CD4-positive, alpha-beta memory T cell (primary cell): ENCODE results near the gene SPIRE2. TPM values are rescaled to one million over a fixed set of nuclear protein-coding genes. Genes with fewer than 3 reads are reported as not detected.
A peak's percentile ranks its signal among the peaks of the same experiment; 100 is the strongest.

Source experiments
- CTCF ChIA-PET: fragments of 350-600 bp; sonication (Branson Sonifier 250); formaldehyde crosslinking; loops from one replicate; lab custom pipeline; 2021; ENCODE audit warnings: inconsistent platforms; ENCODE audit not compliant: partially characterized antibody; lab: Charles Lee
- POLR2A ChIA-PET: fragments of 350-600 bp; sonication (Branson Sonifier 250); formaldehyde crosslinking; loops from one replicate; lab custom pipeline; 2021; ENCODE audit not compliant: partially characterized antibody; lab: Charles Lee
- DNase-seq, 5 donors: peaks; one replicate each; pipeline versions ENCODE4 v3.0.0 to v3.0.0-alpha.2; 2020 to 2022; ENCODE audit warnings: mixed read lengths in 1 of 5
- H3K27ac ChIP-seq: one replicate; pipeline ENCODE4 v1.7.0; 2013; ENCODE audit warnings: low read depth, low read length
- H3K27me3 ChIP-seq: 2 replicates; pipeline ENCODE4 v1.7.0; 2013; ENCODE audit warnings: mild to moderate bottlenecking, low read length, moderate library complexity; ENCODE audit not compliant: insufficient read depth
- H3K36me3 ChIP-seq: 2 replicates; pipeline ENCODE4 v1.7.0; 2013; ENCODE audit warnings: mild to moderate bottlenecking, low read length, moderate library complexity; ENCODE audit not compliant: insufficient read depth
- H3K4me1 ChIP-seq: 2 replicates; pipeline ENCODE4 v1.7.0; 2013; ENCODE audit warnings: mild to moderate bottlenecking, low read length, moderate library complexity; ENCODE audit not compliant: insufficient read depth
- H3K4me3 ChIP-seq, 2 donors: one replicate each; pipeline ENCODE4 v1.7.0; 2013; ENCODE audit warnings: low read length in 2 of 2, mild to moderate bottlenecking in 1 of 2
- H3K9me3 ChIP-seq, 2 donors: one replicate each; pipeline ENCODE4 v1.7.0; 2013; ENCODE audit warnings: low read length in 2 of 2, control low read depth in 1 of 2; ENCODE audit not compliant: control insufficient read depth in 1 of 2
- H3K27ac Mint-ChIP-seq, 7 donors: one replicate each; pipeline ENCODE4 v1.8.0; 2020 to 2021; ENCODE audit warnings: mixed read lengths in 7 of 7, mild to moderate bottlenecking in 6 of 7, inconsistent platforms in 3 of 7, moderate library complexity in 3 of 7
- H3K27me3 Mint-ChIP-seq, 2 donors: one replicate each; pipeline ENCODE4 v1.8.0; 2020 to 2021; ENCODE audit warnings: mixed read lengths in 2 of 2
- H3K36me3 Mint-ChIP-seq, 2 donors: one replicate each; pipeline ENCODE4 v1.8.0; 2020 to 2021; ENCODE audit warnings: mixed read lengths in 2 of 2, inconsistent platforms in 1 of 2, mild to moderate bottlenecking in 1 of 2
- H3K4me1 Mint-ChIP-seq, 4 donors: one replicate each; pipeline ENCODE4 v1.8.0; 2020 to 2021; ENCODE audit warnings: mixed read lengths in 4 of 4, mild to moderate bottlenecking in 1 of 4
- H3K4me3 Mint-ChIP-seq, 8 donors: one replicate each; pipeline ENCODE4 v1.8.0; 2020 to 2021; ENCODE audit warnings: mixed read lengths in 8 of 8, mild to moderate bottlenecking in 7 of 8, moderate library complexity in 6 of 8, inconsistent platforms in 3 of 8
- H3K9me3 Mint-ChIP-seq, 8 donors: one replicate each; pipeline ENCODE4 v1.8.0; 2020 to 2021; ENCODE audit warnings: mixed read lengths in 8 of 8, mild to moderate bottlenecking in 5 of 8, inconsistent platforms in 3 of 8, moderate library complexity in 1 of 8
- intact Hi-C: fragments of 100-400 bp; cut with micrococcal nuclease; formaldehyde crosslinking; loops from one replicate; pipeline ENCODE4 v1.15.1; 2023
- polyA plus RNA-seq, 2 donors: library from polyadenylated mRNA; unstranded; fragments of 300-500 nt; fragmentation: Illumina TruSeq; gene quantifications; one replicate each; pipeline ENCODE4 v1.2.3, GENCODE V29; 2021
- total RNA-seq, 2 experiments: library from RNA; stranded (reverse); gene quantifications; one replicate each; pipeline ENCODE4 v1.2.3, GENCODE V29; 2021

Gene SPIRE2
- total and polyA plus RNA-seq, 4 experiments from 2014 or later: 0.71 to 3.3 (median 3.0) TPM; not detected in 1

- Histone ChIP-seq H3K36me3 (no peaks in the 10 kb centered on the region), H3K27me3 (no peaks in the 10 kb centered on the region), H3K4me1 (peaks cover 35% of the 10 kb centered on the region), H3K9me3 (no peaks in the 10 kb centered on the region), H3K4me3 (no peak overlapping the region), H3K27ac (no peak overlapping the region)
- Mint-ChIP-seq H3K4me3 (no peak overlapping the region), H3K9me3 (no peaks in the 10 kb centered on the region), H3K36me3 (no peaks in the 10 kb centered on the region), H3K4me1 (peaks cover 24 to 35% (median 29%) of the 10 kb centered on the region in 4 donors), H3K27me3 (no peaks in the 10 kb centered on the region), H3K27ac (no peak overlapping the region)
- ChIA-PET CTCF (interaction anchor here (0.8 to 6.8 kb wide), 19 partner anchors 12 to 244 kb away, joined by 3 to 138 read pairs (median 7); partner anchors contain the start of genes SPATA2L and TCF25), POLR2A (interaction anchor here (1.1 to 6.5 kb wide), 4 partner anchors 14 to 159 kb away, joined by 3 to 117 read pairs (median 20); partner anchors contain the start of genes SPATA2L and TCF25)
- intact Hi-C loops: loop anchor here (2.0 to 5.0 kb wide), 2 partner anchors 43 to 137 kb away; partner anchors contain the start of genes FANCA, VPS9D1 and ZNF276
- no peak for DNase-seq
These were observed 31.3 kb downstream of the SPIRE2 start for GRCh38 chr16:89859615-89860007.

DNA sequence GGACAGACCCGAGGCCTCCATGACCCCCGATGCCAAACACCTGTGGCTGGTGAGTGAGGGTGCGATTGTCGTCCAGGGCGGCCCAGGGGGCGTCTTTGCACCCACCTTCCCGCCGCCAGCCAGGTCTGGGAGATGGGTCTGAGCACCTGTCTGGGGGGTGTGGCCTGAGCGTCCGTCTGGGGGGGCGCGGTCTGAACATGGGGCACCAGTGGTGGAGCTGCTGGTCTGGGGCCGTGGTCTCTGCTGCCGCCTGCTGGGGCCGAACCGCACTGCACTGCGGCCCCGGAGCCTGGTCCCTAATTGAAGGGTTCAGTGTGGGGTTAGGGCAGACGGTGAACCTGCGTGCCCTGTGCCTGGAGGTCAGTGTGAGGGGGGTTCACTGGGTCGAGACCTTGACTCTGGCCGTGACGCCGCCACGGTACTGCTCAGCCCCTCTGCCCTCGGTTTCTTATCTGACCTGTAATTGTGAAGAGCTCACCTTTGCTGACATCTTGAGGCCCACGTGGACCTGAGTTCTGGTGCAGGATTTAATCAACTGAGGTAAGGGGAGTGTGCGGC, 32.6 kb downstream of the SPIRE2 start:
- H3K27me3 Mint-ChIP-seq: no peaks in the 10 kb centered on the region
- Histone ChIP-seq H3K27me3 (no peaks in the 10 kb centered on the region), H3K27ac (no peak overlapping the region), H3K9me3 (no peaks in the 10 kb centered on the region), H3K36me3 (no peaks in the 10 kb centered on the region), H3K4me3 (no peak overlapping the region), H3K4me1 (peaks cover 41% of the 10 kb centered on the region)
- no peaks in the 10 kb centered on the region for H3K36me3 Mint-ChIP-seq
- CTCF ChIA-PET: interaction anchor here (0.6 to 6.8 kb wide), 25 partner anchors 11 to 246 kb away, joined by 3 to 138 read pairs (median 5); partner anchors contain the start of genes SPATA2L and TCF25
- intact Hi-C loops: loop anchor here (1.0 to 5.0 kb wide), 4 partner anchors 44 to 161 kb away; partner anchors contain the start of genes FANCA, VPS9D1 and ZNF276
- H3K27ac Mint-ChIP-seq: peak overlapping the region in 5 of 7 donors; percentile 44 to 85 (median 80)
- peak overlapping the region in 2 of 8 donors; percentile 30 to 39 for H3K4me3 Mint-ChIP-seq
- no peaks in the 10 kb centered on the region for H3K9me3 Mint-ChIP-seq
- POLR2A ChIA-PET: interaction anchor here (0.9 to 6.5 kb wide), 9 partner anchors 12 to 161 kb away, joined by 3 to 117 read pairs (median 6); partner anchors contain the start of genes SPATA2L and TCF25
- H3K4me1 Mint-ChIP-seq: peaks cover 27 to 42% (median 34%) of the 10 kb centered on the region in 4 donors
- peak; percentile 71 to 80 (median 74) for DNase-seq

DNA sequence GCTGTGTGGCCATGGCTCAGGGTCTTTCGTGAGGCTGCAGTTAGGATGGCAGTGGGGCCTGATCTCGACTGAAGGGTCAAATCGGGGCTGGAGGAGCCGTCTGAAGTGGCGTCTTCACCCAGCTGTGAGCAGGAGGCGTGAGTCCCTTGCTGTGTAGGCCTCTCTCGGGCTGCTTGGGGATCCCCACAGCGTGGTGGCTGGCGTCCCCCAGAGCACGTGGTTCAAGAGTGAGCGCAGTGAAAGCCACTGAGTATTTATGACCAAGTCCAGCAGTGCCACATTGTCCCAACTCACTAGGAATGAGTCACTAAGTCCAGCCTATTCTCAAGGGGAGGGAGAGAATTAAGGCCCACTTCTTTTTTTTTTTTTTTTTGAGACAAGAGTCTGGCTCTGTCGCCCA, 33.4 kb downstream of the SPIRE2 start:
- DNase-seq: no peak
- Mint-ChIP-seq H3K4me3 (peak overlapping the region in 1 of 8 donors; percentile 32), H3K9me3 (no peaks in the 10 kb centered on the region), H3K27ac (peak overlapping the region in 1 of 7 donors; percentile 42), H3K27me3 (no peaks in the 10 kb centered on the region), H3K4me1 (peaks cover 27 to 42% (median 34%) of the 10 kb centered on the region in 4 donors), H3K36me3 (no peaks in the 10 kb centered on the region)
- Histone ChIP-seq H3K4me1 (peaks cover 41% of the 10 kb centered on the region), H3K27me3 (no peaks in the 10 kb centered on the region), H3K36me3 (no peaks in the 10 kb centered on the region), H3K9me3 (no peaks in the 10 kb centered on the region), H3K4me3 (no peak overlapping the region), H3K27ac (no peak overlapping the region)
- POLR2A ChIA-PET: interaction anchor here (0.9 to 6.5 kb wide), 7 partner anchors 12 to 161 kb away, joined by 3 to 117 read pairs (median 13); partner anchors contain the start of genes SPATA2L and TCF25
- CTCF ChIA-PET: interaction anchor here (0.6 to 6.8 kb wide), 14 partner anchors 10 to 162 kb away, joined by 3 to 138 read pairs (median 6); partner anchors contain the start of genes SPATA2L and TCF25
- intact Hi-C loops: loop anchor here (1.0 to 5.0 kb wide), 4 partner anchors 45 to 161 kb away; partner anchors contain the start of genes FANCA, VPS9D1 and ZNF276

GRCh38 chr16:89862732-89863131, 34.5 kb downstream of the SPIRE2 start:
- no peaks in the 10 kb centered on the region for H3K9me3 ChIP-seq
- Mint-ChIP-seq H3K27me3 (no peaks in the 10 kb centered on the region), H3K36me3 (no peaks in the 10 kb centered on the region), H3K4me1 (peaks cover 27 to 42% (median 34%) of the 10 kb centered on the region in 4 donors), H3K27ac (peak overlapping the region; percentile 87 to 95 (median 91)), H3K9me3 (no peaks in the 10 kb centered on the region), H3K4me3 (peak overlapping the region in 5 of 8 donors; percentile 36 to 81 (median 78))
- intact Hi-C loops: loop anchor here (5.0 kb wide), 1 partner anchor 140 kb away; the partner anchor contains the start of genes VPS9D1 and ZNF276
- H3K4me3 ChIP-seq: no peak overlapping the region
- ChIA-PET POLR2A (interaction anchor here (0.6 to 6.5 kb wide), 7 partner anchors 11 to 162 kb away, joined by 3 to 117 read pairs (median 5); partner anchors contain the start of genes FANCA, SPIRE2 and TCF25), CTCF (interaction anchor here (0.8 to 6.8 kb wide), 5 partner anchors 9 to 247 kb away, joined by 3 to 138 read pairs (median 49); partner anchors contain the start of genes SPATA2L and TCF25)
- H3K36me3 ChIP-seq: no peaks in the 10 kb centered on the region
- H3K27ac ChIP-seq: peak overlapping the region; percentile 53
- H3K4me1 ChIP-seq: peaks cover 41% of the 10 kb centered on the region
- no peaks in the 10 kb centered on the region for H3K27me3 ChIP-seq
- DNase-seq: no peak

DNA sequence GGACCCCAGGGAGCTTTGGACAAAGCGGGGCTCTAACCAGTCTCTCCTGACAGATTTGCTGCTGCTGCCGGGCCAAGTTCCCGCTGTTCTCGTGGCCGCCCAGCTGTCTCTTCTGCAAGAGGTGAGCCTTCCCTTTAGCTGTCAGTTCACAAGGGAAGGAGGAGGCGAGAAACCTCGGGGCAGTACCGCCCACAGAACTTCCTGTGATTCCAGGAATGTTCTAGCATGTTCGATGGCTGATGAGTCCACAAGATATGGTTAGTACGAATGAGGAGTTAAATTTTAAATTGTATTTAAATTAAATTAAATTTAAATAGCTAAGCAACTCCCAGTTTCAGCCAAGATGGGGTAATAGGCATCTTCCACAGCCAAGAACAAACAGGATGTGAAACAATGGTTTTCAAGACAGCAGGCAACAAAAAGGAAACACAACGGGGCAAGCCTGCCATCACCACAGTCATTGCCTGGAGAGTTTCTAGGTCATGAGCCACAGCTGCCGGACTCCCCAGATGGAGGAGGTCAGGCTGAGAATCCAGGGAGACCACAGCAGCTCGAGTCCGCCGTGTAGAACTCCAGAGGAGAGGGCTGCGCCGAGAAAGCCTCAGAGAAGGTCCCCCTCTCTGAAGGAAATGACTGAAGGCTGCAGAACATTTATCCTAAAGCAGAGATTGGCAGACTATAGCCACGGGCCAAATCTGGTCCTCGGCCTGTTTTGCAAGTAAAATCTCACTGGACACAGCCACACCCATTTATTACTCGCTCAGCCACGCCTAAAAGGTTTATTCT, 35.7 kb downstream of the SPIRE2 start:
- peaks cover 0 to 3% (median 0%) of the 10 kb centered on the region in 8 donors for H3K9me3 Mint-ChIP-seq

GRCh38 chr16:89864527-89864820, 36.2 kb downstream of the SPIRE2 start:
- Mint-ChIP-seq H3K4me1 (peaks cover 27 to 42% (median 34%) of the 10 kb centered on the region in 4 donors), H3K4me3 (peak overlapping the region; percentile 1 to 81 (median 72)), H3K27me3 (no peaks in the 10 kb centered on the region), H3K9me3 (peaks cover 0 to 3% (median 0%) of the 10 kb centered on the region in 8 donors), H3K27ac (peak overlapping the region; percentile 84 to 94 (median 90)), H3K36me3 (no peaks in the 10 kb centered on the region)
- no peaks in the 10 kb centered on the region for H3K27me3 ChIP-seq
- ChIA-PET CTCF (interaction anchor here (0.7 to 6.8 kb wide), 10 partner anchors 7 to 249 kb away, joined by 3 to 138 read pairs (median 4); partner anchors contain the start of genes FANCA, SPATA2L and TCF25), POLR2A (interaction anchor here (0.6 to 6.5 kb wide), 7 partner anchors 9 to 178 kb away, joined by 3 to 117 read pairs (median 11); partner anchors contain the start of genes CDK10 and TCF25)
- peaks cover 41% of the 10 kb centered on the region for H3K4me1 ChIP-seq
- peak overlapping the region in 1 of 2 donors; percentile 45 for H3K4me3 ChIP-seq
- DNase-seq: no peak
- peaks cover 0 to 3% of the 10 kb centered on the region in 2 donors for H3K9me3 ChIP-seq
- intact Hi-C loops: loop anchor here (1.0 to 5.0 kb wide), 2 partner anchors 9 to 142 kb away; partner anchors contain the start of genes TCF25, VPS9D1 and ZNF276
- peak overlapping the region; percentile 61 for H3K27ac ChIP-seq
- no peaks in the 10 kb centered on the region for H3K36me3 ChIP-seq

More for the DNA sequence above, 35.7 kb downstream of the SPIRE2 start:
- peaks cover 41% of the 10 kb centered on the region for H3K4me1 ChIP-seq
- H3K4me3 ChIP-seq: peak overlapping the region in 1 of 2 donors; percentile 45
- intact Hi-C loops: loop anchor here (1.0 to 5.0 kb wide), 2 partner anchors 9 to 142 kb away; partner anchors contain the start of genes TCF25, VPS9D1 and ZNF276
- H3K36me3 ChIP-seq: no peaks in the 10 kb centered on the region
- H3K4me1 Mint-ChIP-seq: peaks cover 27 to 42% (median 34%) of the 10 kb centered on the region in 4 donors
- H3K9me3 ChIP-seq: peaks cover 0 to 3% of the 10 kb centered on the region in 2 donors
- ChIA-PET CTCF (interaction anchor here (0.9 to 6.8 kb wide), 12 partner anchors 8 to 248 kb away, joined by 3 to 138 read pairs (median 4); partner anchors contain the start of genes FANCA, SPATA2L and TCF25), POLR2A (interaction anchor here (0.6 to 6.5 kb wide), 14 partner anchors 9 to 177 kb away, joined by 3 to 117 read pairs (median 4); partner anchors contain the start of genes CDK10, SPIRE2 and TCF25)
- H3K4me3 Mint-ChIP-seq: peak overlapping the region; percentile 53 to 81 (median 74)
- no peaks in the 10 kb centered on the region for H3K36me3 Mint-ChIP-seq
- H3K27ac Mint-ChIP-seq: peak overlapping the region; percentile 87 to 95 (median 91)
- H3K27ac ChIP-seq: peak overlapping the region; percentile 61
- peak; percentile 44 to 58 (median 47) for DNase-seq
- no peaks in the 10 kb centered on the region for H3K27me3 Mint-ChIP-seq
- no peaks in the 10 kb centered on the region for H3K27me3 ChIP-seq
